ENCODE data around the gene ZNF254. TPM values are rescaled to one million over a fixed set of nuclear protein-coding genes. Genes with fewer than 3 reads are reported as not detected.

Gene ZNF254
- total RNA-seq, 4 donors from 2014 or later, result 21.1 to 31.3 (median 21.9) TPM

- TF ChIP-seq CTCF (IDR thresholded peaks at IDR 0.05; ENCODE audit: low read depth), result no peak
Observed at GRCh38 chr19:24053601-24054000, 33.4 kb upstream of the ZNF254 start.

GRCh38 chr19:24054044-24054935 is 32.7 kb upstream of the ZNF254 start:
- no peak for TF ChIP-seq CTCF (IDR thresholded peaks at IDR 0.05; ENCODE audit: low read depth)

- no peak for TF ChIP-seq CTCF (IDR thresholded peaks at IDR 0.05; ENCODE audit: low read depth)
Observed at GRCh38 chr19:24055548-24055947, 31.4 kb upstream of the ZNF254 start.

GRCh38 chr19:24057144-24057543 is 29.8 kb upstream of the ZNF254 start:
- no peak for TF ChIP-seq CTCF (IDR thresholded peaks at IDR 0.05; ENCODE audit: low read depth)

GRCh38 chr19:24059563-24060295 is 27.3 kb upstream of the ZNF254 start:
- no peak for TF ChIP-seq CTCF (IDR thresholded peaks at IDR 0.05; ENCODE audit: low read depth)

- no peak for TF ChIP-seq CTCF (IDR thresholded peaks at IDR 0.05; ENCODE audit: low read depth)
Observed at GRCh38 chr19:24060687-24061356, 26.2 kb upstream of the ZNF254 start.

- no peak for TF ChIP-seq CTCF (IDR thresholded peaks at IDR 0.05; ENCODE audit: low read depth)
Observed at GRCh38 chr19:24062190-24062589, 24.8 kb upstream of the ZNF254 start.
